Astrocyte (in vitro differentiated cells and primary cell): Measurements from ENCODE around the gene SEC63. TPM values are rescaled to one million over a fixed set of nuclear protein-coding genes. Genes with fewer than 3 reads are reported as not detected.

Experiments used
- DNase-seq: peaks from one replicate; pipeline ENCODE4 v3.0.0-alpha.2; 2010; ENCODE audit warnings: low read depth
- FAIRE-seq: peaks from 2 replicates; lab custom pipeline; 2011; peaks lifted over from hg19 to GRCh38; lab: Jason Lieb, UNC
- H2AFZ ChIP-seq: 2 replicates; pipeline ENCODE4 v1.6.0; 2012; ENCODE audit warnings: low read depth, low read length, inconsistent platforms
- H3K27ac ChIP-seq: 2 replicates; pipeline ENCODE4 v1.5.1; 2011; ENCODE audit warnings: low read depth, low read length, inconsistent platforms
- H3K27me3 ChIP-seq: 2 replicates; pipeline ENCODE4 v1.6.0; 2011; ENCODE audit warnings: low read length, inconsistent platforms; ENCODE audit not compliant: insufficient read depth
- H3K36me3 ChIP-seq: 2 replicates; pipeline ENCODE4 v1.5.1; 2011; ENCODE audit warnings: low read length, inconsistent platforms; ENCODE audit not compliant: insufficient read depth
- H3K4me1 ChIP-seq: 2 replicates; pipeline ENCODE4 v1.5.1; 2011; ENCODE audit warnings: low read length, inconsistent platforms; ENCODE audit not compliant: insufficient read depth
- H3K4me2 ChIP-seq: 2 replicates; pipeline ENCODE4 v1.6.0; 2012; ENCODE audit warnings: low read length, inconsistent platforms
- H3K4me3 ChIP-seq: 2 replicates; pipeline ENCODE4 v1.5.1; 2011; ENCODE audit warnings: low read depth, mild to moderate bottlenecking, low read length, inconsistent platforms; ENCODE audit not compliant: insufficient read depth
- H3K79me2 ChIP-seq: 2 replicates; pipeline ENCODE4 v1.6.0; 2012; ENCODE audit warnings: mild to moderate bottlenecking, low read length, inconsistent platforms; ENCODE audit not compliant: insufficient read depth
- H3K9ac ChIP-seq: 2 replicates; pipeline ENCODE4 v1.6.0; 2012; ENCODE audit warnings: mild to moderate bottlenecking, low read length, inconsistent platforms
- H3K9me3 ChIP-seq: 2 replicates; pipeline ENCODE4 v1.5.1; 2012; ENCODE audit warnings: low read depth, mild to moderate bottlenecking, low read length, inconsistent platforms; ENCODE audit not compliant: insufficient read depth
- H4K20me1 ChIP-seq: 2 replicates; pipeline ENCODE4 v1.6.0; 2012; ENCODE audit warnings: low read length, inconsistent platforms; ENCODE audit not compliant: insufficient read depth
- H3K27ac Mint-ChIP-seq: one replicate; pipeline ENCODE4 v1.8.0; 2021; ENCODE audit warnings: mild to moderate bottlenecking, mixed read lengths; ENCODE audit not compliant: unreplicated experiment
- H3K27me3 Mint-ChIP-seq: one replicate; pipeline ENCODE4 v1.8.0; 2021; ENCODE audit warnings: low read depth, mixed read lengths; ENCODE audit not compliant: unreplicated experiment
- H3K36me3 Mint-ChIP-seq: one replicate; pipeline ENCODE4 v1.8.0; 2021; ENCODE audit warnings: low read depth, mixed read lengths; ENCODE audit not compliant: unreplicated experiment
- H3K4me1 Mint-ChIP-seq: one replicate; pipeline ENCODE4 v1.8.0; 2021; ENCODE audit warnings: low read depth, mixed read lengths; ENCODE audit not compliant: unreplicated experiment
- H3K4me3 Mint-ChIP-seq: one replicate; pipeline ENCODE4 v1.8.0; 2021; ENCODE audit warnings: mild to moderate bottlenecking, moderate library complexity, mixed read lengths; ENCODE audit not compliant: unreplicated experiment
- H3K9me3 Mint-ChIP-seq: one replicate; pipeline ENCODE4 v1.8.0; 2021; ENCODE audit warnings: mild to moderate bottlenecking, mixed read lengths; ENCODE audit not compliant: unreplicated experiment
- CTCF ChIP-seq: IDR thresholded peaks from 2 replicates; pipeline ENCODE4 v1.5.1; 2011; ENCODE audit warnings: low read depth, mild to moderate bottlenecking, inconsistent platforms, low read length, moderate library complexity; ENCODE audit not compliant: insufficient read depth
- EZH2 ChIP-seq: IDR thresholded peaks from 2 replicates; pipeline ENCODE4 v1.6.1; 2012; ENCODE audit warnings: mild to moderate bottlenecking, low read length, inconsistent platforms; ENCODE audit not compliant: insufficient read depth
- total RNA-seq: library from RNA; stranded (reverse); gene quantifications from 2 replicates; pipeline ENCODE4 v1.2.1, GENCODE V29; 2021

SEC63 gene
- total RNA-seq, 1 donor from 2014 or later, result 161 TPM

DNA sequence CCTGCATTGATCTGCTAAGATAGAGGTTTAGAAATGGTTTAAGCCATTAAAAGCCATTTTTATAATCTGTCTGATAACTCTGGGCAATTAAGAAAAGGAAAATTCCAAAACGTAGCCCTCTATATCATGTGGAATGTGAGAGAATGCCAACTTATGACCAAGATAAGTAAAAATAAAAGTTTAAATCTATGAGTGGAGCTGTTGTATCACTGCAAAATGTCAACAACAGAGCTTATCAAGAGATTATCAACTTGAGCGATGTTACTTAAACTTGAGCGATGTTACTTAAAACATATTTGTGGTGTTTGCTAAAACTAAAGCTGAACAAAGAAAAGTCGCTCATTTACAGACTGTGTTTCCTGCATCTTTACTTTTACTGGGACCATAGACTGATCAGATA lies 87.0 kb downstream of the SEC63 start:
- no peaks in the 10 kb centered on the region for H3K9me3 Mint-ChIP-seq
- no peaks in the 10 kb centered on the region for H3K9me3 ChIP-seq
- TF ChIP-seq EZH2 (no peak), CTCF (no peak)
- no peaks in the 10 kb centered on the region for H3K79me2 ChIP-seq
- FAIRE-seq (peak; percentile 45), DNase-seq (no peak)
- H3K36me3 Mint-ChIP-seq, result peaks cover 14% of the 10 kb centered on the region
- H3K27me3 Mint-ChIP-seq, result no peaks in the 10 kb centered on the region
- H3K9ac ChIP-seq, result no peak overlapping the region
- peaks cover 3% of the 10 kb centered on the region for H3K4me1 ChIP-seq
- no peak overlapping the region for H3K4me2 ChIP-seq
- no peak overlapping the region for H3K27ac ChIP-seq
- H3K4me3 ChIP-seq, result no peak overlapping the region
- H4K20me1 ChIP-seq, result peaks cover 40% of the 10 kb centered on the region
- no peaks in the 10 kb centered on the region for H3K27me3 ChIP-seq
- no peak overlapping the region for H3K4me3 Mint-ChIP-seq
- H3K27ac Mint-ChIP-seq, result no peak overlapping the region
- H3K4me1 Mint-ChIP-seq, result peaks cover 17% of the 10 kb centered on the region
- peaks cover 23% of the 10 kb centered on the region for H3K36me3 ChIP-seq
- H2AFZ ChIP-seq, result no peak overlapping the region

GRCh38 chr6:107870381-107870780 lies 87.6 kb downstream of the SEC63 start:
- Histone ChIP-seq H3K4me3 (no peak overlapping the region), H2AFZ (no peak overlapping the region), H3K9ac (no peak overlapping the region), H3K27me3 (no peaks in the 10 kb centered on the region), H3K4me2 (no peak overlapping the region), H3K79me2 (no peaks in the 10 kb centered on the region), H3K9me3 (no peaks in the 10 kb centered on the region), H3K27ac (no peak overlapping the region), H3K4me1 (peaks cover 3% of the 10 kb centered on the region), H3K36me3 (peaks cover 17% of the 10 kb centered on the region), H4K20me1 (peaks cover 38% of the 10 kb centered on the region)
- no peaks in the 10 kb centered on the region for H3K27me3 Mint-ChIP-seq
- H3K36me3 Mint-ChIP-seq, result peaks cover 13% of the 10 kb centered on the region
- DNase-seq (peak; percentile 16), FAIRE-seq (peak; percentile 74)
- H3K4me1 Mint-ChIP-seq, result peaks cover 17% of the 10 kb centered on the region
- H3K4me3 Mint-ChIP-seq, result no peak overlapping the region
- no peak overlapping the region for H3K27ac Mint-ChIP-seq
- no peak for TF ChIP-seq EZH2
- TF ChIP-seq CTCF, result no peak
- no peaks in the 10 kb centered on the region for H3K9me3 Mint-ChIP-seq

DNA sequence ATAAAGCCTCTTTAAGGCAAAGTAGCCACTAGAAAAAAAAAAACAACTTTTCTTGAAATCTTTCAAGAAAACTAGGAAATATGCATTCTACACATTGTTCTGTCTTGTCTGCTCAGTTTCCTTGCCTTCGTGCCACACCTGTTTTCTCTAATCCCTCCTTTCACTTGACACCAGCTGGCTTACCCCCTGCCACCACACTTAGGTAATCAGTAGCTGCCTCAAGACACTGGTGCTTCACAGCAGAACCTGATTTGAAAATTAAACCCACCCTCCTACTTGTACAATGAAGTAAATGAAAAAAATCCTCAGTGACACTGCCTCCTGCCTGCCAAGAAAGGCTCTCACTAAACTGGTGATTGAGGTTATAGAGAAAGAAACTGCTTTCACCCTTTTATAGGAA lies 88.1 kb downstream of the SEC63 start:
- H3K4me1 ChIP-seq, result peaks cover 3% of the 10 kb centered on the region
- peaks cover 16% of the 10 kb centered on the region for H3K36me3 Mint-ChIP-seq
- FAIRE-seq (no peak), DNase-seq (no peak)
- no peaks in the 10 kb centered on the region for H3K27me3 Mint-ChIP-seq
- H3K27ac ChIP-seq, result no peak overlapping the region
- H3K9me3 Mint-ChIP-seq, result no peaks in the 10 kb centered on the region
- H3K4me1 Mint-ChIP-seq, result peaks cover 17% of the 10 kb centered on the region
- peaks cover 33% of the 10 kb centered on the region for H4K20me1 ChIP-seq
- H3K27me3 ChIP-seq, result no peaks in the 10 kb centered on the region
- no peak overlapping the region for H3K9ac ChIP-seq
- H3K27ac Mint-ChIP-seq, result peak overlapping the region; percentile 62
- no peaks in the 10 kb centered on the region for H3K9me3 ChIP-seq
- no peak overlapping the region for H3K4me2 ChIP-seq
- TF ChIP-seq CTCF, result no peak
- no peak for TF ChIP-seq EZH2
- H3K4me3 ChIP-seq, result no peak overlapping the region
- H3K79me2 ChIP-seq, result no peaks in the 10 kb centered on the region
- H2AFZ ChIP-seq, result no peak overlapping the region
- H3K4me3 Mint-ChIP-seq, result no peak overlapping the region
- peaks cover 17% of the 10 kb centered on the region for H3K36me3 ChIP-seq
